HG02588 (cell line): ENCODE data around the gene STX4.
"Not testable (repeated sequence)": the region's sequence is repeated elsewhere in the genome, so short reads cannot be mapped to it uniquely, and the experiment has no call there.

Source experiments
- ATAC-seq: cut with Tn5 transposase; IDR thresholded peaks from one replicate; pipeline ENCODE4 v1.9.1; 2021; ENCODE audit warnings: mild to moderate bottlenecking, moderate library complexity; ENCODE audit not compliant: unreplicated experiment

STX4 gene

DNA sequence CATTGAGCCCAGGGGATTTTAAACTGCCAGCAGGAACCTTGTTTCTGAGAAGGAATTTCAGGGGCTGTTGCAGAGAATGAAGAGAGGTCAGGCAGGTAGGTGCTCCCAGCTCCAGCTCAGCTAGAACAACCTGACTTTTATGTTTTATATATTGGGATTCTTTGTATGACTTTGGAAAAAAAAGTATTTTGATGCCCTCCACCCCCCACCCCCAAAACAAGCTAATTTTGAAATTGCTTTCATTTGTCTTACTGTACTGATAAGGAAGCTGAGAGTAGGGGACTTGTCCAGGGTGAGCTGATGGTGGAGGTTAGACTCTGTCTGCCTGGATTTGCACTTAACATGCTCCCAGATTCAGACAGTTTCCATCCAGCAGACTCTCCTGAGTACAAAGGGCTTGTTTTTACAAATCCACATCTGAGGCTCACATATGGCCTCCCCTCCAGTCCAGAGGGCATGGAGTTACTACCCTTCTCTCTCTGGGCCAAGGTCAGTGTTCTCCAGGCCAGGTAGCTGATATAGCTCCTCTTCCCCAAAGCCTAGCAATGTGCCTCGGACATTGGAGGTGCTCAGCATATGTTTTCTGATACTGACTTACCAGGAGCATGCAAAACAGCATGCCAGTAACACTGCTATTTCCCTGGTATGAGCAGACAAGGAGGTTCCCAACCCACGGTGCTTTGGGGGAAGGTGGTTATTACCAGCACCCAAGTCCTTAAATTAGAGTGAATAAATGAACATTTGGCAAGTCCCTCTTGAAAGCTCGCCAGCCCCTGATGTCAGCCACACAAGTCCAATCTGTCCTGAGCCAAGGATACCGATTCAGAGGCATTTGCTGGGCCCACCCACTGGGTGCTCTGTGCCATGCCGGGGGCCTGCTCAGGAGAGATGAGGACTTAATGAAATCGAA lies 34.3 kb upstream of the STX4 start:
- ATAC-seq, result no peak

DNA sequence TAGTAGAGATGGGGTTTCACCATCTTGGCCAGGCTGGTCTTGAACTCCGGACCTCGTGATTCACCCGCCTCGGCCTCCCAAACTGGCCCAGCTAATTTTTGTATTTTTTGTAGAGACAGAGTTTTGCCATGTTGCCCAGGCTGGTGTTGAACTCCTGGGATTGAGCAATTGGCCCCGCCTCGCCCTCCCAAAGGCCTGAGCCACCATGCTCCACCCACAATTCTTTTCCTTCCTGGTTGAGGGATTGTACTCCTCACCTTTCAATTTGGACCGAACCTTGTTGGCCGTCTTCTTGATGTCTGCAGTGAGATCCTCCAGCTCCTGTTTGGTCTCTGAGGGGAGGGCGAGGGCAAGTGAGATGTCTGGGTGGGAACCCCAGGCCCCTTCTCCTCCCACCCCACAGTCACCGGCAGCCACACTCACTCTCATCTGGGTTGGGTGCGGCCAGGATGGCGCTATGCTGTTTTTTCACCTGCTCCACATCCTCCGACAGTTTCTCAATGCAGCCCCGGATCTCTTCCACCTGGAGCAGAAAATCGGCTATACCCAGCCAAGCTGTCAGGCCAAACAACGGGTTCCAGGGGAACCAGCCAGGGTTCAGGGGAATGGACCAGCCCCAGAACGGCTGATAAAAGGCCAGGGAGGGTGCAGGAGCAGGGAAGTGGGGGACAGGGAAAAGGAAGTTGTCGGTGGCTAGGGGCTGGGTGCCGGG lies 32.5 kb upstream of the STX4 start:
- ATAC-seq, result no peak

DNA sequence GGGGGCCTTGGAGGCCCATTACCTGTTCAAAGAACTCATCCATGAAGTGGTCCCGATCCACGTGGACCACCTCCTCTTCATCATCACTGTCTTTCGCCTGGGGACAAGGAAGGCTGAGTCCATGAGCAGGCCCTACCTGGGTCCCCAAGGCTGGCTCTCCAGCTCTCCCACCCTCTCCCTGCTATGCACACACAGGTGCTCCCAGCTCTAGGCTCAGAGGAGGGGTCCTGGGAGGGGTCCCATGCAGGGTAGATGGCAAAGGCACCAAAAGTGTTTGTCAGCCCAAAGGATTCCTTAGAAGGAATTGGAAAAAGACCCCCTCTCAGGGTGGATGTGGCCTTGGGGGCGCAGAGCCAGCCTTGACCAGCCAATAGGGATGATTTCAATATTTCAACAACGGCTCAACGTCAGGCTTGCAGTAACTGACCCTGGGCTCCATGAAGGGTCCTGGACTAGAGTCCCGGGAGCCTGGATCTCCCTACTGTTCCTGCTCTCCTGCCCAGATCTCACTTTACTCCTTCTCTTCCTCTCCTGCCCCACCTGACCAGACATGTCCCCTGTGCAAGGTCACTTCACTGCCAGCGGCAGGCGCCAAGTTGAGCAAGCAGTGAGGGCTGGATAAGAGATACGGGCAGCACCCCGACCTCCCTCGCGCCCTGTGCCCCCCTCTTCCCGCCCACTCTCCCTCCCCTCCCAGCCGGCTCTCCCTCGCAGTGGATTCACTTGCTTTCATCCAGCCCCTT lies 31.7 kb upstream of the STX4 start:
- ATAC-seq, result no peak

DNA sequence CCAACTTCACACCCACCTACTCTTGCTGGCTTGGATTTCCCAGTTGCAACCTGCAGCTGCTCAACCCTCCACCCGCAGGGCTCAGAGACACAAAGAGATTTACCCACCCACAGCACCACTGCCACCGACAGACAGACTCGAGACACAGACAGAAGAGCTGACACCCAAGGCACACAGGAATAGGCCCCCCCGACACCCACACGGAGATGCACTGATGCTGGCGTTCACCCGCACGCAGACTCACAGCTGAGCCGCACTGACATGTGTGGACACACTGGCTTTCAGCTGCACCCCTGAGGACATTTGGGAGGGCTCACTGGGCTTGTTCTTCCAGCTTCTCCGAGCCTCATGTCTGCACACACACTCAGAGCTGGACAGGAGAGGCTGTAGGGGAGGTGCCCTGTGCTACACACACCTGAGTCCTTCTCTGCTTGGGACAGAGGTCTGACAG lies 31.1 kb upstream of the STX4 start:
- ATAC-seq, result no peak

DNA sequence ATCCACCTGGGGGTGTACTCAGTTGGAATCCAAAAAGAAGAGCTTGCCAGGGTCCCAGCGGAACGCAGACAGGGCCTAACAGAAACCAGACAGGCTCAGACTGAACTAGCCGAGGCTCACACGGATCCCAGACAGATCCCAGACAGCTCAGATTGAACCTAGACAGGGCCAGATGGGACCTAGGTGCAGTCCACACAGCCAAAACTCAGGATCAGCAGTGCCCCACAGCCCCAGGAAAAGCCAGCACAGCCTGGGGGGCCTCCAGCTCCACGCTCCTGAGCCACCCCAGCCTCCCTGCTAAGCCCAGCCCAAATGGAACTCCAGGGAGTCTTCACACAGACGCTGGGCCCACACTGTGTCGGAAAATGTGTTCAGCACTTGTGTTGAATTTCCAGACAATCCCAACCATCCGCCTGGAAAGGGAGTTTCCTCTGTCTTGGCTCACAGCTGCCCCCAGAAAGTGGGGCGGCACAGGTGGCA lies 30.5 kb upstream of the STX4 start:
- ATAC-seq, result no peak

DNA sequence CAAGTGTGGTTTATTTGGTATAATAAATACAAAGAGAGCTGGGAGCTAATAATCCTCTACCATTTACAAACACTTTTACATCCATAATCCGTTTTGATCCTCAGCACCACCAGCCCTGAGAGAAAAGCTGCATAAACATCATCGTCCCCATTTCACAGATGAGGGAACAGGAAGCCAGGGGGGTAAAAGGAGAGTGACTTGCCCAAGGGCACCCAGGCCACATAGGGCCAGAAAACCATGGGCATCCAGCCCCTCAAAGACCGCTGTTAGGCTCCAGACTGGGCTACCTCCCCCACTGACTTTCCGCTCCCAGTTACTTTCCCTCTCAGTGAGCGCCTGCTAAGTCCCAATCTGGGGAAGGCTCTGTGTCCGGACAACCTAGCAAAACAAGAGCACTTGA lies 29.6 kb upstream of the STX4 start:
- ATAC-seq, result no peak

DNA sequence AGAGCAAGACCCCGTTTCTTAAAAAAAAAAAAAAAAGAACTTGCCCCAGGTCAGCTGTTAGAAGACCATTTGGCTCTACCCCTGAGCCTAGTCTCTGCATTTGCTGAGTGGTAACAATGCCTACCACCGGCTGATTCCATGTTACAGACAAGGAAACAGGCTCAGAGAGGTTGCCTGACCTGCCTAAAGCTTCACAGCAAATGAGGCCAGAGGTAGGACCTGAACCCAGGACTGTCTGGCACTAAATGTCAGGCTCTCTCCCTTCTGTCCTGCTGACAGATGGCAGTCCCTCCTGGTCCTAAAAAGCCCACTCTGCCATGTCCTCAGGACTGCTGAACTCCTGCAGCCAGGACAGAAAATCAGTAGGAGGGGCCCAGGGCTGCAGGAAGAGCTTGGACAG lies 28.7 kb upstream of the STX4 start:
- no peak for ATAC-seq

DNA sequence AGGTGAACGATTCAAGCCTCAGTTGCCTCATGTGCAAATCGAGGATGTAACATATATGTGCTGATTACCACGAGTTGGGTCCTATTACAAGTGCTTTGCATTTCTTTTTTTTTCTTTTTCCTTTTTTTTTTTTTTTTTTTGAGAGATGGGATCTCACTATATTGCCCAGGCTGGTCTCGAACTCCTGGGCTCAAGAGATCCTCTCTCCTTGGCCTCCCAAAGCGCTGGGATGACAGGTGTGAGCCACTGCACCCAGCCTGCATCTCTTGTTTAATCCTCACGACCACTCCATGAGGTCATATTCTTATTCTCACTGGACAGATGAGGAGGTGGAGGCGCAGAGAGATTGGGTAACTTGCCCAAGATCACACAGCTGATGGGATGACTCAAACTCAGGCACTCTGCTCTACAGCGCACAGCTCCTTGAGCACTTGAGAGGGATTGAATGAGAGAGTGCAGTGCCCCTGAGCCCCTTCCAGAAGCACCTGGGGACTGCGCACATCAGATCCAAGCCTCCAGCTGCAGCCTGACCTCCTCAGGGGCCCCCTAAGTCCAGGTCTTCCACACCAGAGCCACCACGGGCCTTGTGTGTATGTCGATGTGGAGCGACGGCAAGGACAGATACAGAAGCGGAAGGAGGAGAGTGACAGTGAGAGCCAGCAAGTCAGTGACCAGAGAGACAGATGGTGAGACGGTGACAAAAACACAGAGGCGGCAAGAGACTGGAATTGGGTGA lies 27.8 kb upstream of the STX4 start:
- ATAC-seq, result no peak

DNA sequence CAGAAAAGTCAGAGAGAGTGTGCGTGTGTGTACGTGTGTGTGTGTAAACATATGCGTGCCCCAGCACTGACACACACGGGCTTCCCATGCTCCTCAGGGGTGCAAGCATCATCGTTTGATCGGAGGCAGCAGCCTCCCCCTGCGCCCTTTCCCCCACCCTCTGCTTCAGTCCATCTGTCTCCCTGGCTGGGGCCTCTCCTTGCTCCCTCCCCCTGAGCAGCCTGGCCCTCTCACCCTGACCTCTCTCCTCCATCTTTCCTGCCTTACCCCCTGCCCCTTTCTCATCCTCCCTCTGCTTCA lies 27.3 kb upstream of the STX4 start:
- ATAC-seq, result no peak

DNA sequence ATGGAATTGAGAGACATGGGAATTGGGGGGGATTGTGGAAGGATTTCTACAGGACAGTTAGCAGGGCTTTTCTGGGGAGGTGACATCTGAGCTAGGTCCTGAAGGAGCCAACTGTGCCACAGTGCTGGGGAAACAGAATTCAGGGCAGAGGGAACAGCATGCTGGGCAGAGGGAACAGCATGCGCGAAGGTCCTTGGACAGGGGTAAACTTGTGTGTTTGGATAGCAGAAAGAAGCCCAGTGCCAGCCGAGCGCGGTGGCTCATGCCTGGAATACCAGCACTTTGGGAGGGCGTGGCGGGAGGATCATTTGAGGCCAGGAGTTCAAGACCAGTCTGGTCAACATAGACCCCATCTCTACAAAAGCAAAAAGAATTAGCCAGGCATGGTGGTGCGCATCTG lies 26.8 kb upstream of the STX4 start:
- no peak for ATAC-seq

DNA sequence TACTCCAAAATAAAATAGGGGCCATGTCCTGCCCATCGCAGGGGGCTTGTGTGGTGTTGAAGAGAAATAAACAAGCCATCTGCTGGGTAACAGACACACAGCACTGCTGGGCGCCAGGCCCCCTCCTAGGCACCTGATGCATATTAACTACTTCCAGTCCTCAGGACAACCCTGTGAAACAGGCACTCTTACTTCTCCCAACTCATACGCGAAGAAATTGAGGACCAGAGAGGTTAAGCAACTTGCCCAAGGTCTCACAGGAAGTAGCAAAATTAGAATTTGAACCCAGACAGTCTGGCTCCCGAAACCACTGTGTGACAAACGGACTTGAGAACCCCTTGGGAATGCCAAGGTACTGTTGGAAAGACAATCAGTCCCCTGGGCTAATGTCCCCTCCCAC lies 25.7 kb upstream of the STX4 start:
- ATAC-seq, result no peak

DNA sequence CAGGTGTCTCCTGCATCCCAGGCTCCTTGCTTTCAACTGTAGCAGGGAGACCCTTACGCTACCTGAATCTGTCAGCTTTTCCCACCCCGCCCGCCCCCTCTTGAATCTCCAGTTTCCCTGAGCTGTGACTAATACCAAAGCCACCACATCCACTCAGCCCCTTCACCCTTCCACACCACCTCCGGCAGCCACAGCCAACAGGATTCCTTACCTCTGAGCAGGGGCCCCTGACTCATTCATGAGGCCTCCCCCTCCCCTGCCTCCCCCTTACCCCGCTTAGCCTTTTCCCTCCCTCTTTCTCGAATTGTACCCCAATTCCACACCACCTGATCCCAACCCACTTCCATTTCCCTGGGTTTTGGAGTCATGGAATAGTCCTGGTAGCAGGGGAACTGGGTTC lies 25.2 kb upstream of the STX4 start:
- ATAC-seq, result no peak

DNA sequence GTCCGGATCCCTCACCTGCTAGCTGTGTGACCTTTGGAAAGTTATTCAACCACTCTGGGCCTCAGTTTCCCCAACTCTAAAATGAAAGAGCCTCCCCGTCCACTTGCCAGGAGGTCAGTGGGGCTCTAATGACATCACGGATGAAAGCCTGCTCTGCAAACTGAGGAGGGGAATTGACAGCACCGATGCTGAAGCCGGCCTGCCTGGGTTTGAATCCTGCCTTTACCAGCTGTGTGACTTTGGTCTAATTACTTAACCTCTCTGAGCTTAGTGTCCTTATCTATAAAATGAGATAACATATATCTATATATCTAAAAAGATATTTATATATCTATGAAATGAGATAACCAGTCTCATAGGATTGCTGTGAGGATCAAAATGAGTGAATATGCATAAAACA lies 24.8 kb upstream of the STX4 start:
- no peak for ATAC-seq

DNA sequence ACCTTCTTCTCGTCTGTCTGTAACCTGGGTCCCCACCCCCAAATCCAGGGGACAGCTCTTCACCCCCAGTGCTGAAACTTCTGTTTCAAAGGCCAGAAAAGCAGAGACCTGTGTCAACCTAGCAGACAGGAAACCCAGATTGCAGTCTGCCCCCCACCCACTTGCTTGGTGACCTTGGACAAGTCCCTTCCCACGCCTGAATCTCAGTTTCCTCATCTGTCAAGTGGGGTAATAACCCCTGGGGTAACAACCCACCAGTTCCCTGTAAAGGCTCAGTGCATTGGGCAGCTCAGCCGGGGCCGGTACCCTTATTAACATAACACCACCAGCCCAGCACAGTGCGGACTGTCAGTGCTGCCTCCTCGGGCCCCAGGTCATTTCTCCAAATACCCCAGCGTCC lies 24.2 kb upstream of the STX4 start:
- no peak for ATAC-seq

DNA sequence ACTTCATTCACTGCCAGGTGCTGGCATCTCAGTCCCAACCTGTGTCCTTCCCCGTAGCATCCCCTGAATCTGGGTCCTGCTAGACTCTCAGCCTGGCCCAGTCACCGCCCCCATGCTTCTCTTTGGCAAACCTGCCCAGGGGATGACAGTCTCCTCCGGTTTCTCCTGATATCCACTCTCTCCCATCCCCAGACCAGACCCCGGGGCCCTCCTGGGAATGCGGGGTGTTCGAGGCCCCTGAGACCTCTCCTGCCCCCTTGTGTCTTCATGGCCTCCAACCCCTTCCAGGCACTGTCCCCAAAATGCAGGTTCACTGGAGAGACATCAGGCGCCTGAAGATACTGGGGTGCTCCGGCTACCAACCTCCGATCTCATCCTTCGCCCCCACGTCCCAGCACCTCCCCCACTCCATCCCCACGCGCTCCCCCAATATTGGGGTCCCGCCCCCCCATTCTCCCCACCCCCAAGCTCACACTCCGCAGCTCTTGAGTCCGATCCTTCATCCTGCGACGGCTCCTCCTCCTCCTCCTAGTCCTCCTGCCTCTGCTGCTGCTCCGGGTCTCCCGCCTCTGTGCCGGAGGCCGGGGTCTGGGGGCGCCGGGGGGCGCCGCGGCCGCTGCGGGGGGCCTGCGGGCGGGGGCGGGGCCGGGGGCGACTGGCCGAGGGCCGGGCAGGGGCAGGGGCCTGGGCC lies 23.3 kb upstream of the STX4 start:
- ATAC-seq, result no peak

DNA sequence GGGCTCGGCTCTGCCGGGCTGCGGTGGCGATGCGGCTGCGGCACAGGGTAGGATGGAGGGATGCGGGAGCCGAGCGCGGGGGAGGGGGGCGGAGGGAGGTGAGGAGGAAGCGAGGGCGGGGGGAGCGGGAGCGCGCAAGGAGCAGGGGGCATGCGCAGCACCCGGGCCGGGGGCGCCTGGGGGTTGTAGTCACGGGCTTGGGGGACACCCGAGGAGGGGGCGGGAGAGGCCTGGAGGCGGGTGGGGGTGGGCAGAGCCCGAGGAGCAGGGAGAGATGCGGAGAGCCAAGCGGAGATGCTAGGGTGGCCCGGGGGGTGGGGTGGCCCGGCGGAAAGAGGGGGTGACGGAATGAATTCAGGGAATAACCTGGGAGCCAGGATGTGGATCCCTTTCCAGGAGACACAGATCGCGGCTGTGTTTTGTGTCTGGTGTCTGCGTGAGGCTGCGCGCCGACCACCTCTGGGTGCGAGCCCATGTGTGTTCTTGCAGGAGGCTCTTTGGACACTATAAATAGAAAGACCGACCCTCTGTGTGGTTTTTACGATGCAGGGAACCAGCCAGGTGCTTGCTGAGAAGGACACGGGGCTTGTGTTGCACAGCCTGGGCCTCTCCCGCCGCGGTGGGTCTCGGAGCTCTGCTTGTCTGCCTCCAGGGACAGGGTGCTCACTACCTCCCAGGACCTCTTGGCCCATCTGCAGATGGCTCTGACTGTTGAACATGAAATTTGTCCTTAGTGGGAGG lies 22.6 kb upstream of the STX4 start, which contains the start of gene STX1B:
Gene STX1B (minus strand): TSS at position 54 of the 741 bp plus-strand sequence. CDS start 242 bp downstream, outside the sequence.
- no peak for ATAC-seq

DNA sequence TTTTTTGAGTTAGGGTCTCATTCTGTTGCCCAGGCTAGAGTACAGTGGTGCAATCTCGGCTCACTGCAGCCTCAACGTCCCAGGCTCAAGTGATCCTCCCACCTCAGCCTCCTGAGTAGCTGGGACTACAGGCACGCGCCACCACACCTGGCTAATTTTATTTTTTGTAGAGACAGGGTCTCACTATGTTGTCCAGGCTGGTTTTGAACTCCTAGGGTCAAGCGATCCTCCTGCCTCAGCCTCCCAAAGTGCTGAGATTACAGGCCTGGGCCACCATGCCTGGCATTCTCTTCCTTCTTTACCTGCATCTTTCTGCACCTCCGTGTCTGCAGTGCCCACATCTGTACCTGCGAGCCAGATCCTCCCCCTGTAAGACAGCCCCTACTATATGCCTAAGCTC lies 21.5 kb upstream of the STX4 start:
- ATAC-seq, result not testable (repeated sequence)

DNA sequence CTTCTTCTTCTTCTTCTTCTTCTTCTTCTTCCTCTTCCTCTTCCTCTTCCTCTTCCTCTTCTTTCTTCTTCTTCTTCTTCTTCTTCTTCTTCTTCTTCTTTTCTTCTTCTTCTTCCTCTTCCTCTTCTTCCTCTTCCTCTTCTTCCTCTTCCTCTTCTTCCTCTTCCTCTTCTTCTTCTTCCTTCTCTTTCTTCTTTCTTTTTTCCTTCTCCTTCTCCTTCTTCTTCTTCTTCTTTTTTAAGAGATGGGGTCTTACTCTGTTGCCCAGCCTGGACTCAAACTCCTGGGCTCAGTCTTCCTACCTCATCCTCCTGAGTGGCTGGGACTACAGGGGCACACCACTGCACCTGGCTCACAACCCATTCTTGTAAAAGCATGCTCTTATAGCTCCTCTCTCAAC lies 20.1 kb upstream of the STX4 start:
- not testable (repeated sequence) for ATAC-seq

DNA sequence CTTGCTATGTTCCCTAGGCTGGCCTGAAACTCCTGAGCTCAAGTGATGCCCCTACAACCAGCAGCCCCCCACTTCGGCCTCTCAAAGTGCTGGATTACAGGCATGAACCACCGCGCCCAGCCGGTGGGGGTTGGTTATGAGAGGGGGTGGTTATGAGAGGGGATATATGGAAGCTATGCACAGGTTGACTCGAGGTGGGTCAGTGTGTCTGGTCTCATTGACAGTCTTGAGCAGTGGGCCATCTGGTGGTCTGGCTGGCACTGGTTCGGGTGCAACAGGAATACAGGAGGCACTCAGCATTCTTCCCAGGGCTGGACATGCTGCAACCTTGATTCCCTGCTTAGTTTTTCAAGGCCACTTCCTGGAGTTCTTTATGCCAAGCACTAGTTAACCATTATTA lies 17.3 kb upstream of the STX4 start:
- no peak for ATAC-seq

DNA sequence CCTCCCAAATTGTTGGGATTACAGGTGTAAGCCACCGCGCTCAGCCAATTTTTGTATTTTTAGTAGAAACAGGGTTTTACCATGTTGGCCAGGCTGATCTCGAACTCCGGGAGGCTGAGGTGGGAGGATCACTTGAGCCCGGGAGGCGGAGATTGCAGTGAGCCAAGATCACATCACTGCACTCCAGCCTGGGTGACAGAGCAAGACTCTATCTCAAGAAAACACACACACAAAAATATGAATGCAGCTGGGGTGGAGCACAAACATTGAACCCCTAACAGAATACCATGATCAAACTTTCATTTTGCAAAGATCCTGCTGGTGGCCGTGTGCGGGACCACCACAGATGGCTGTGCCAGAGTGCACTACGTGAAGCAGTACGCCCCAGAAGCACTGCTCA lies 15.6 kb upstream of the STX4 start:
- not testable (repeated sequence) for ATAC-seq
